ENCODE measurements around the gene EVX1.

EVX1 gene

GRCh38 chr7:27283558-27283957, 41.0 kb downstream of the EVX1 start:
- no peak for TF ChIP-seq CTCF (IDR thresholded peaks at IDR 0.05; ENCODE audit: control extremely low read depth, extremely low read depth, low read depth, missing control alignments)
- ChIA-PET POLR2A (no interaction called here), CTCF (no interaction called here)
- no peak for DNase-seq (ENCODE audit: extremely low spot score)

- ChIA-PET POLR2A (no interaction called here), CTCF (interaction anchor here (1.3 kb wide), 1 partner anchor 12 kb away, joined by 4 read pairs; no protein-coding TSS in a partner anchor)
- no peak for DNase-seq (ENCODE audit: extremely low spot score)
- no peak for TF ChIP-seq CTCF (IDR thresholded peaks at IDR 0.05; ENCODE audit: control extremely low read depth, extremely low read depth, low read depth, missing control alignments)
These were observed 52.6 kb downstream of the EVX1 start for GRCh38 chr7:27295236-27295635.

- ChIA-PET POLR2A (no interaction called here), CTCF (no interaction called here)
- DNase-seq (ENCODE audit: extremely low spot score): no peak
- no peak for TF ChIP-seq CTCF (IDR thresholded peaks at IDR 0.05; ENCODE audit: control extremely low read depth, extremely low read depth, low read depth, missing control alignments)
These were observed 54.8 kb downstream of the EVX1 start for GRCh38 chr7:27297356-27297755.

All from GM10248 (cell line).